Astrocyte (in vitro differentiated cells and primary cell): ENCODE data around the gene NPLOC4.

Experiments used
- CTCF ChIP-seq: IDR thresholded peaks from 2 replicates; pipeline ENCODE4 v1.5.1; 2011; ENCODE audit warnings: low read depth, mild to moderate bottlenecking, inconsistent platforms, low read length, moderate library complexity; ENCODE audit not compliant: insufficient read depth
- EZH2 ChIP-seq: IDR thresholded peaks from 2 replicates; pipeline ENCODE4 v1.6.1; 2012; ENCODE audit warnings: mild to moderate bottlenecking, low read length, inconsistent platforms; ENCODE audit not compliant: insufficient read depth

- TF ChIP-seq CTCF (no peak), EZH2 (no peak)
These were observed 46.3 kb upstream of the NPLOC4 start for GRCh38 chr17:81683208-81683583.
